OCI-LY1 (cell line): ENCODE measurements around the gene CNEP1R1.

Experiments used
- H2AFZ ChIP-seq: fragments of 200-600 bp; sonication (generic), shearing (Covaris generic); 2 replicates; pipeline ENCODE4 v1.6.0; 2014; ENCODE audit warnings: antibody characterized with exemption, mild to moderate bottlenecking, low read length
- H3F3A ChIP-seq: fragments of 200-600 bp; sonication (generic), shearing (Covaris generic); 2 replicates; pipeline ENCODE4 v1.6.0; 2014; ENCODE audit warnings: mild to moderate bottlenecking, antibody characterized with exemption, low read length, moderate library complexity; ENCODE audit not compliant: insufficient read depth
- H3K27ac ChIP-seq: fragments of 200-600 bp; sonication (generic); 2 replicates; pipeline ENCODE4 v1.5.1; 2014; ENCODE audit warnings: low read length, mixed run types, mild to moderate bottlenecking, low read depth; ENCODE audit not compliant: poor library complexity, severe bottlenecking
- H3K27me3 ChIP-seq: fragments of 200-600 bp; sonication (generic); 2 replicates; pipeline ENCODE4 v1.6.0; 2014; ENCODE audit warnings: antibody characterized with exemption, mild to moderate bottlenecking, low read length, moderate library complexity; ENCODE audit not compliant: insufficient read depth
- H3K36me3 ChIP-seq: fragments of 200-600 bp; sonication (generic); 2 replicates; pipeline ENCODE4 v1.6.1; 2014; ENCODE audit warnings: mild to moderate bottlenecking, antibody characterized with exemption, low read length, moderate library complexity, mixed read lengths; ENCODE audit not compliant: insufficient read depth
- H3K4me1 ChIP-seq: fragments of 200-600 bp; sonication (generic); 2 replicates; pipeline ENCODE4 v1.5.1; 2014; ENCODE audit warnings: mild to moderate bottlenecking, low read length, moderate library complexity; ENCODE audit not compliant: insufficient read depth, severe bottlenecking
- H3K4me2 ChIP-seq: fragments of 200-600 bp; sonication (generic), shearing (Covaris generic); 2 replicates; pipeline ENCODE4 v1.6.1; 2014; ENCODE audit warnings: low read length
- H3K4me3 ChIP-seq: fragments of 200-600 bp; sonication (generic); 2 replicates; pipeline ENCODE4 v1.5.1; 2014; ENCODE audit warnings: low read length, low read depth, mild to moderate bottlenecking, mixed read lengths; ENCODE audit not compliant: poor library complexity, severe bottlenecking
- H3K79me2 ChIP-seq: fragments of 200-600 bp; shearing (Covaris generic); 2 replicates; pipeline ENCODE4 v1.6.1; 2016; ENCODE audit warnings: mixed run types, low read length, mixed read lengths; ENCODE audit not compliant: insufficient read depth
- H3K9ac ChIP-seq: fragments of 200-600 bp; sonication (generic), shearing (Covaris generic); 2 replicates; pipeline ENCODE4 v1.6.1; 2014; ENCODE audit warnings: mild to moderate bottlenecking, low read length, mixed read lengths
- H3K9me2 ChIP-seq: fragments of 200-600 bp; sonication (generic), shearing (Covaris generic); 2 replicates; pipeline ENCODE4 v1.6.1; 2014; ENCODE audit warnings: low read depth, mild to moderate bottlenecking, low read length, mixed read lengths
- H3K9me3 ChIP-seq: fragments of 200-600 bp; shearing (Covaris generic); 2 replicates; pipeline ENCODE4 v1.6.1; 2014; ENCODE audit warnings: low read length, mixed read lengths
- H4K20me1 ChIP-seq: fragments of 200-600 bp; sonication (generic), shearing (Covaris generic); 2 replicates; pipeline ENCODE4 v1.6.0; 2016; ENCODE audit warnings: mild to moderate bottlenecking, low read length; ENCODE audit not compliant: insufficient read depth
- CTCF ChIP-seq: fragments of 200-600 bp; sonication (generic), shearing (Covaris generic); IDR thresholded peaks from 2 replicates; pipeline ENCODE4 v1.5.1; 2017; ENCODE audit warnings: mild to moderate bottlenecking, antibody characterized with exemption, low read length, moderate library complexity, mixed read lengths
- EZH2 ChIP-seq: fragments of 200-600 bp; sonication (generic), shearing (Covaris generic); IDR thresholded peaks from 2 replicates; pipeline ENCODE4 v1.8.0; 2017; ENCODE audit warnings: borderline replicate concordance, mixed run types, mild to moderate bottlenecking, antibody characterized with exemption, low read length, moderate library complexity, mixed read lengths

The CNEP1R1 gene

DNA sequence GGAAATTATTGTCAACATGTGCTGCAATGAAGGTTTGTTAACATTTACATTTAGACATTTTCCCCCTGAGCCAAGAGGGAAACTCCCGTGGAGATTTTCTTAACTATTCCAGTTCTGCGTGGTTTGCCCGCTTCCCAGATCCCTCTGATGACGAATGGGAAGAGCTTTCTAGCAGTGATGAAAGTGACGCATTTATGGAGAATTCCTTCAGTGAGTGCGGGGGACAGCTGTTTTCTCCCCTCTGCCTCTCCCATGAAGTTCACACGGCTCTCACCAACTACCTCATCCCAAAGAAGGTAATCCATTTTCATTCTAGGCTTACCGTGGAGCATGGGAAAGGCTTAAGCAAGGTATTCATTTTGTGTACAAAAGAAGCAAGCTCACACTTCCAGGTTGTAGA is 59.0 kb downstream of the CNEP1R1 start:
- TF ChIP-seq EZH2 (no peak), CTCF (no peak)
- H3K27me3 ChIP-seq: no peaks in the 10 kb centered on the region
- H3K27ac ChIP-seq: no peak overlapping the region
- no peak overlapping the region for H3K9ac ChIP-seq
- no peak overlapping the region for H3K4me2 ChIP-seq
- H3K36me3 ChIP-seq: peaks cover 85% of the 10 kb centered on the region
- H4K20me1 ChIP-seq: no peaks in the 10 kb centered on the region
- no peaks in the 10 kb centered on the region for H3F3A ChIP-seq
- H3K9me2 ChIP-seq: no peaks in the 10 kb centered on the region
- H3K4me3 ChIP-seq: no peak overlapping the region
- no peak overlapping the region for H2AFZ ChIP-seq
- H3K4me1 ChIP-seq: no peaks in the 10 kb centered on the region
- H3K9me3 ChIP-seq: no peaks in the 10 kb centered on the region
- H3K79me2 ChIP-seq: no peaks in the 10 kb centered on the region

GRCh38 chr16:50086176-50086575 is 61.2 kb downstream of the CNEP1R1 start:
- peaks cover 81% of the 10 kb centered on the region for H3K36me3 ChIP-seq
- no peak for TF ChIP-seq EZH2
- no peak for TF ChIP-seq CTCF

More at GRCh38 chr16:50086176-50086575, 61.2 kb downstream of the CNEP1R1 start:
- Histone ChIP-seq H3K27me3 (no peaks in the 10 kb centered on the region), H3K4me2 (no peak overlapping the region), H4K20me1 (no peaks in the 10 kb centered on the region), H3K4me1 (no peaks in the 10 kb centered on the region), H3K27ac (no peak overlapping the region), H3F3A (no peaks in the 10 kb centered on the region), H3K9me2 (no peaks in the 10 kb centered on the region), H3K9ac (no peak overlapping the region), H2AFZ (no peak overlapping the region), H3K9me3 (no peaks in the 10 kb centered on the region), H3K4me3 (no peak overlapping the region), H3K79me2 (no peaks in the 10 kb centered on the region)
